Fibroblast of mammary gland (primary cell): ENCODE measurements around the gene AEBP2.

Source experiments
- DNase-seq: peaks from one replicate; pipeline ENCODE4 v3.0.0-alpha.2; 2010; ENCODE audit warnings: low read depth
- H3K4me3 ChIP-seq: 2 replicates; pipeline ENCODE4 v1.5.1; 2011; ENCODE audit warnings: low read depth, mild to moderate bottlenecking, low read length, moderate library complexity; ENCODE audit not compliant: control insufficient read depth
- TF ChIP-seq, protein P1 (sequence below): conservative IDR thresholded peaks from 2 replicates; pipeline ENCODE4 v1.5.1; 2011; ENCODE audit warnings: low read depth, low read length, inconsistent platforms; ENCODE audit not compliant: control insufficient read depth, insufficient read depth

AEBP2 gene

DNA sequence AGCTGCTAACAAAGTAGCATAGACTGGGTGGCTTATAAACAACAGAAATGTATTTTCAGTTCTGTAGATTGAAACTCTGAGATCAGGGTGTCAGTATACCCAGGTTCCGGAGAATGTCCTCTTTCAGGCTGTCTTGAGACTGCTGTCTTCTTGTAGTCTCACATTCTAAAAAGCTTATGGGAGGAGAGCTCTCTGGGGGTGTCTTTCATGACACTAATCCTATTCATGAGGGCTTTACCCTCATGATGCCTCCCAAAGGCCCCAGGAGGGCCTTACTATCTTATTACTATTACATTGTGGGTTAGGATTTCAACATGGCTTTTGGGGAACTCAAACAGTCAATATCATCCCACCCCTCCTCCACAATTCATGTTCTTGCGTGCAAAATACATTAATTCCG is 94.3 kb downstream of the AEBP2 start:
- DNase-seq, result no peak
- H3K4me3 ChIP-seq, result no peak overlapping the region
- TF ChIP-seq, protein P1, sequence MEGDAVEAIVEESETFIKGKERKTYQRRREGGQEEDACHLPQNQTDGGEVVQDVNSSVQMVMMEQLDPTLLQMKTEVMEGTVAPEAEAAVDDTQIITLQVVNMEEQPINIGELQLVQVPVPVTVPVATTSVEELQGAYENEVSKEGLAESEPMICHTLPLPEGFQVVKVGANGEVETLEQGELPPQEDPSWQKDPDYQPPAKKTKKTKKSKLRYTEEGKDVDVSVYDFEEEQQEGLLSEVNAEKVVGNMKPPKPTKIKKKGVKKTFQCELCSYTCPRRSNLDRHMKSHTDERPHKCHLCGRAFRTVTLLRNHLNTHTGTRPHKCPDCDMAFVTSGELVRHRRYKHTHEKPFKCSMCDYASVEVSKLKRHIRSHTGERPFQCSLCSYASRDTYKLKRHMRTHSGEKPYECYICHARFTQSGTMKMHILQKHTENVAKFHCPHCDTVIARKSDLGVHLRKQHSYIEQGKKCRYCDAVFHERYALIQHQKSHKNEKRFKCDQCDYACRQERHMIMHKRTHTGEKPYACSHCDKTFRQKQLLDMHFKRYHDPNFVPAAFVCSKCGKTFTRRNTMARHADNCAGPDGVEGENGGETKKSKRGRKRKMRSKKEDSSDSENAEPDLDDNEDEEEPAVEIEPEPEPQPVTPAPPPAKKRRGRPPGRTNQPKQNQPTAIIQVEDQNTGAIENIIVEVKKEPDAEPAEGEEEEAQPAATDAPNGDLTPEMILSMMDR, result no peak

DNA sequence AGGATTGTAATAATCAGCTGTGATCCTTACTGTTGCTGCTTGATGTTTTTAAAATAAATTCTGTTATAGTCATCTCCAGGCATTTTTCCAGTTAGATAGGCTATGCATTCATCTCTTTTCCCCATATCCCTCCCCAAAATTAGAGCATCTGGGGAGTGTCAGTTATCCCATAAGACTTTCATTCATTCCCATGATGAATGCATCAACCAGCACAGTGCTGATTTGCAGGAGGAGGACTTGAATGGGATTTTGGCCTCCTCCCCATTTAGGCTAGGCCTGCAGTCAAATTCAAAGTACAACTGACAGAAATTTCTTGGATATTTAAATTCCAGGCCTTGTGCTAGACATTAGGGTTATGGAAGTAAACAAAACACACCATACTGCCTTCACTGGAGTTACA is 99.8 kb downstream of the AEBP2 start:
- TF ChIP-seq, protein P1, result no peak

DNA sequence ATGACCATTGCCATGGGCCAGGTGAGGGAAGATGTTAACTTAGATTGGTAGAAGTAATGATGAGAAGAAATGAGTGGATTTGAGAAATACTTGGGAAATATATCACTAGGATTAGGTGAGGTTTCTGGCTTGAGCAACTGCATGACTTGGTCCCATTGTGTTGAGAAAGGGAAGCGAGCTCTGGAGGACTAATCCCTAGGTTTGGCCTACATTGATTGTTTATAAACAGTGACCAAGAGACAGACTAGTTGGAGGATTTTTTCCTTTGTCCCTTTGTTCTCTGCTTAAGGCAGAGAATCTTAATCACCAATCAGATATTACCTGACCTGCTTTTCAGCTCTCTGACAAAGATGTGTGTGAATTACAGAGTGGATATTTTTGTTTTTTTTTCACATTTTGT is 100.5 kb downstream of the AEBP2 start:
- H3K4me3 ChIP-seq, result no peak overlapping the region
- no peak for DNase-seq
- TF ChIP-seq, protein P1, result no peak

More for the DNA sequence above, 99.8 kb downstream of the AEBP2 start:
- DNase-seq, result no peak
- H3K4me3 ChIP-seq, result no peak overlapping the region

DNA sequence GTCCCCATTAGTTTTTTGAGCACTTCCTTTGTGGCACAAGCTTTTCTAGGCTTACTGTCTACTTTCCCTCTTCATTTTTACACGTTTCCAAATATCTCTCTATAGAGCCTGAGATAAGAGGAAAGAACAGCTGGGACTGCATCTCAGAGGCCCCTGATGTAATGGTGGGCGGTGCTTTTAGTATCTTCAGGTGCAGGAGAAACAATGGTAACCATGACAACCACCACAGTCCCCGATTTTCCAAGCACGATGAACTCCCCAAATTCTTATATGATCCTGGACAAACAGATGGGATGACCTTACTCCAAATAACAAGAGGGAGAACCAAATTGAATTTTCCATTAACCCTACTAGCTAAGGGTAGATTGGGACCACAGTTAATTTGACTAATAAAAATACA is 103.3 kb downstream of the AEBP2 start:
- no peak for DNase-seq
- TF ChIP-seq, protein P1, result no peak
- no peak overlapping the region for H3K4me3 ChIP-seq

DNA sequence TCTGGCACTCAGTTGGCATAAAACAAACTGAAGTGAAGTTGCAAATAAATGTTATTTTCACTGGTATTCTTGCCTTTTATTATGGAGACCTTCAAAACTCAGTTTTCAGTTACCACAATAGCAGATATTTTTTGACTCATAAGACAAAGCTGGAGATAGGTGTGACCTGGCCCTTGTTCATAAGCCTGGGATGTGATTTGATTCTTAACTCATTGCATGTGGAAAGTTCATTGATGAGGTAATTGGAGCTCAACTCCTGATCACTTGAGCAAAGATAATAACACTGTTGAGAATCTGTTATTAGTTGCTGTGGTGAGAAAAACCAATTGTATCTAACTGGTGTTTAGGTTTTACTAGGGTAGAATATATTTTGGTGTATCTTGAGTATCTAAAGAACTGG is 105.1 kb downstream of the AEBP2 start:
- TF ChIP-seq, protein P1, result no peak
- H3K4me3 ChIP-seq, result no peak overlapping the region
- no peak for DNase-seq

DNA sequence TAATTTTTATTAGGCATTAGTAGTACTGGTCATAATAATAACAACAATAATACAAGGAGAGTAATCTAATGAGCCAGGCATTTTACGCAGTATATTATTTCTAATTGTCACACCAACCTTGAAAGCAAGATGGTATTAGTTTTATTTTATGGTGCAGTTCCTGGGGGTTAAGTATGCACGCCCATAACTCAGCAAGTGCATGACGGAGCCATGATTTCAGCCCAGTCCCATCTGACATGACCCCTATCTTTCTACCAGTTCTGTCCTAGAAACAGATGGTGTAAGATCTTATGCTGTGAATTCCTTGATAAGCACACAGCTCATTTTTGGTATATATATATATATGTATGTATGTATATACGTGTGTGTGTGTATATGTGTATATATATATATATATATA is 106.0 kb downstream of the AEBP2 start:
- no peak for DNase-seq
- no peak overlapping the region for H3K4me3 ChIP-seq
- TF ChIP-seq, protein P1, result no peak

DNA sequence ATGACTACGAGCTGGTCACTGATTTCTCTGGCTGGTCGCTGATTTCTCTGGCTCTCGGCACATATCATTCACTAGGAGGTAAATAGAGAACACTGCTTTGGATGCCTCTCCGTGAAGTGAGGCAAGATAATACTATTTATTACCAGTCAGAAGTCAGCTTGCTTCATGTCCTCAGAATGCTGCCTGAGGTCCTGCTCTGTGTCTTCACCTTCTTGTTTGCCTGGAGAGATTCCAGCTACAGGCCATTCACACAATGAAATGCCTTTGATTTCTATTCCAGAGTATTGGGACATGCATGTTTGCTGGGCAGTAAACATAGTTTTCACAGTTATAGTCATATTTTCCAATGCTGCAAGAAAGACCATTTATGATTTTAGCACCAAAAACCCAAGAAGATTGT is 106.7 kb downstream of the AEBP2 start:
- H3K4me3 ChIP-seq, result no peak overlapping the region
- peak; percentile 69 for DNase-seq
- TF ChIP-seq, protein P1, result no peak
